Lower leg skin (tissue), 3 donors: ENCODE results near the gene TNFSF18.

ENCODE experiments used
- CTCF ChIP-seq, 3 donors: fragments of 450-650 bp; IDR thresholded peaks; one replicate each; pipeline ENCODE4 v1.5.1; 2016; ENCODE audit warnings: antibody characterized with exemption in 3 of 3, mild to moderate bottlenecking in 3 of 3, moderate library complexity in 2 of 3
- POLR2A ChIP-seq, 2 donors: fragments of 450-650 bp; IDR thresholded peaks; one replicate each; pipeline ENCODE4 v1.6.1; 2016 to 2017; ENCODE audit warnings: antibody characterized with exemption in 2 of 2, mild to moderate bottlenecking in 1 of 2, moderate library complexity in 1 of 2

GRCh38 chr1:173098117-173098516 lies 47.4 kb upstream of the TNFSF18 start:
- TF ChIP-seq CTCF (IDR thresholded peaks at IDR 0.05) (no peak), POLR2A (IDR thresholded peaks at IDR 0.05) (no peak)
